GM12801 (cell line): ENCODE measurements around the gene ATP6AP1.

Source experiments
- TF ChIP-seq, protein P1 (sequence below): IDR thresholded peaks from one replicate; pipeline ENCODE4 v1.5.1; 2011; ENCODE audit warnings: control low read depth; ENCODE audit not compliant: insufficient read length; ENCODE audit errors: extremely low read depth

ATP6AP1 gene

DNA sequence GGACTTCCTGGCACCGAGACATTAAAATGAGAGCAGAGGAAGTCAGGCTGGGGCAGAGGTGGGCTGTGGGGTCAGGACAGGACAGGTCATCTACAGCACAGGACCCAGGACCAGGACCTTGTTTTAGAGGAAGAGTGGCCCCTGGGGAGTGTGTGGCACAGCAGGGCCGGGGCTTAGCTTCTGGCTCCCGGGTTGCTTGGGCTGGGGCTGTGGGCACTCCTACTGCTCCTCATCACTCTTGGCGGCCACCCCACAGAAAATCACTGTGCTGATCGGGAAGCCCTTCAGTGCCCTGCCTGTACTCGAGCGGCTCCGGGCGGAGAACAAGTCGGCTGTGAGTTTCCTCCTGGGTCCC, 8.1 kb upstream of the ATP6AP1 start:
- TF ChIP-seq, protein P1, sequence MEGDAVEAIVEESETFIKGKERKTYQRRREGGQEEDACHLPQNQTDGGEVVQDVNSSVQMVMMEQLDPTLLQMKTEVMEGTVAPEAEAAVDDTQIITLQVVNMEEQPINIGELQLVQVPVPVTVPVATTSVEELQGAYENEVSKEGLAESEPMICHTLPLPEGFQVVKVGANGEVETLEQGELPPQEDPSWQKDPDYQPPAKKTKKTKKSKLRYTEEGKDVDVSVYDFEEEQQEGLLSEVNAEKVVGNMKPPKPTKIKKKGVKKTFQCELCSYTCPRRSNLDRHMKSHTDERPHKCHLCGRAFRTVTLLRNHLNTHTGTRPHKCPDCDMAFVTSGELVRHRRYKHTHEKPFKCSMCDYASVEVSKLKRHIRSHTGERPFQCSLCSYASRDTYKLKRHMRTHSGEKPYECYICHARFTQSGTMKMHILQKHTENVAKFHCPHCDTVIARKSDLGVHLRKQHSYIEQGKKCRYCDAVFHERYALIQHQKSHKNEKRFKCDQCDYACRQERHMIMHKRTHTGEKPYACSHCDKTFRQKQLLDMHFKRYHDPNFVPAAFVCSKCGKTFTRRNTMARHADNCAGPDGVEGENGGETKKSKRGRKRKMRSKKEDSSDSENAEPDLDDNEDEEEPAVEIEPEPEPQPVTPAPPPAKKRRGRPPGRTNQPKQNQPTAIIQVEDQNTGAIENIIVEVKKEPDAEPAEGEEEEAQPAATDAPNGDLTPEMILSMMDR = no peak

DNA sequence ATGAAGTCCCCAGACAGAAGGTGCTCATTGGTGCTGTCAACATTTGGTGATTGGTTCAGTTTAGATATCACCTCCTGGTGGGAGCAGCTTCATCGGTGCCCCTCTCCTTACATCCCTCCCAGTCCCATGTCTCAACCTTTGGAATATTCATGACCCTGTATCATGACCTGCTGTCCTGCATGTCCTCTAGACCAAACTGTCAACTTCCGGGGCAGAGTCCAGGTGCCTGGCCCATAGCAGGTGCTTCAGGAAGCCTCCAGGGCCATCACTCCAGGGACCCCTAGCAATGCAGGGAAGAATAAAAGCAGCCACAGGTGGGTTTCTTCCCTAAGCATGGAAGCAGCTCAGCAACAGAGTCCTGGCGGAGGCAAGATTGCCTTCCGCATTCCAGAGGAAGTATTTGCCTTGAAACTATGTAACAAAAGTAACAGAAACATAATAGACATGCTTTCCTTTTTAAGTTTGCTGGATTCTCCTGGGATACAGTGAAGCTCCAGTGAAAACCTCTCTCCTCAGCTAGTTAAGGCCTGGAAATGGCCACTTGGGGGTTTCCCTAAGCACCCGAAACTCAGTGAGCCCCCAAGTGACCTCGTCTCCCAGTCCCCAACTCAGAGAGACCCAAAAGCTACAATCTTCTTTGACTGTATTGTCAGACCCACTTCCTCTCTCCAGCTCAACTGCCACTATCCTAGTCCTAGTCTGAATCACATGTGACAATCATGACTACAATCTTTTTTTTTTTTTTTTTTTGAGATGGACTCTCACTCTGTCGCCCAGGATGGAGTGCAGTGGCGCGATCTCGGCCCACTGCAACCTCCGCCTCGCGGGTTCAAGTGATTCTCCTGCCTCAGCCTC, 1.3 kb upstream of the ATP6AP1 start:
- TF ChIP-seq, protein P1 = no peak

DNA sequence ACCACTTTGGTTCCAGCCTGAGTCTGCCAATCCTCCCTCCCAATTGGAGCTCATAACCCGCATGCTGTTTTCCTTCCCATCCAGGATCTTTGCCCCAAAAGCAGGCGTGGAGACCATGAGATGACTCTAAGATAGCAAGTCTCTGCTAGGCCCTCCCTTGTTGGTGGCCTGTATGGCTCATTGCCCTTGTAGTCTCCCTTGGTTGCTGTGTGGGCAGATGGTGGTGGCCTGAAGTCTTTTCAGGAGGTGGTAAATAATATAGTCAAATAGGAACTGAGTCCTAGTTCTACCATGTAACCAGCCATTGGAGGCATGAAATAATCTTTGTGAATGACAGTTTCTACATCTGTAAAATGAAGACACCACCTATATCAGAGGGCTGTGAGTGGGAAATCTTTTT, 1.2 kb downstream of the ATP6AP1 start:
- TF ChIP-seq, protein P1 = no peak

DNA sequence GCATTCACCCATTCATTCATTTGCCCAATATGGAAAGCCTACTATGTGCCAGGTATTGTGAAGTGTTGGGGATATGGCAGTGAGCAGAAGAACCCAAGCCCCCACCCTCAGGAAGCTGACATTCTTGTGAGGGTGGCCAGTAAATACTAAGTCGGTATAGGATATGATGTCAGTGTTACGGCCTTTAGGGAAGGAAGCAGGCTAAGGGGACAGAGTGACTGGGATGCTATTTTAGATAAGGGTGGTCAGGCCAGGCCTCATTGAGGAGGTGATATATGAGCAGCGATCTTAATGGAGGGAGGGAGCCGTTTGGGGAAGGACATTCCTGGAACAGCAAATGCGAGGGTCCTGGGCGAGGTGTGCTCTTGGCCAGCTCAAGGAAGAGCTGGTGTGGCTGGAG, 2.0 kb downstream of the ATP6AP1 start:
- TF ChIP-seq, protein P1 = no peak

DNA sequence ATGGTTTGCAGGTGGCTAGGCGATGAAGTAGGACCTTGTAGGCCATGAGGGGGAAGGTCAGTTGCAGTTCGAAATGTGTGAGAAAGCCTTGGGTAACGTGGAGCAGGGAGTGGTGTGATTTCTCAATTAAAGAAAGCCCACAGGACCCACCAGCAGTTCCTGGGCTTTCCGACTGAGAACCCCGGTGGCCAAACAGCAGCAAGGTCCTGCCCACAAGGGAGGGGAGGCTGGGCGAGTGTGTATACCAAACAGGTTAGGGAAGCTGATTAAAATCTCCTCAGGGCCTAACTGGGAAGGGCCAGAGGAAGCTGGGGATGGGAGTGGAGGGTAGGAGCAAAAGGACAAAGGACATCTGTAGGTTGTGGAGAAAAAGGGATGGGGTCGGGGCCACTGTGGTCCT, 2.4 kb downstream of the ATP6AP1 start:
- TF ChIP-seq, protein P1 = no peak

DNA sequence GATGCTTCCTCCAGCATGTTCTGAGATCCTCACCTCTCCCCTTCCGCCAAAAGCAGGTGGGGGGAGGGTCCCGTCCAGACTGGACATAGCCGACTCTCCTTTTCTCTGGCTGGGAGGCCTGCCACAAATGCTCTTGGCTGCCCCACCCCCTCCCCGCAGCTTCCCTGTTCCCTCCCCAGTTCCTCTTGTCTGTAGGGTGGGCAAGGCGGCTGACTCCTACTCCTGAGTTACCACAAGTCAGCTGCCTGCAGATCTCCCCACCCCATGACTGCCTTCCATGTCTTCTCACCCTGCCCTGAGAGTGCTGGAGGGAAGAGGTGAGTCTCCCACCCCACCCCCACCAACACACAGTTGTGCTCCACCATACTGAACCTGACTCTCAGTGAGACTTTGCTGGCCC, 2.9 kb downstream of the ATP6AP1 start:
- TF ChIP-seq, protein P1 = no peak

DNA sequence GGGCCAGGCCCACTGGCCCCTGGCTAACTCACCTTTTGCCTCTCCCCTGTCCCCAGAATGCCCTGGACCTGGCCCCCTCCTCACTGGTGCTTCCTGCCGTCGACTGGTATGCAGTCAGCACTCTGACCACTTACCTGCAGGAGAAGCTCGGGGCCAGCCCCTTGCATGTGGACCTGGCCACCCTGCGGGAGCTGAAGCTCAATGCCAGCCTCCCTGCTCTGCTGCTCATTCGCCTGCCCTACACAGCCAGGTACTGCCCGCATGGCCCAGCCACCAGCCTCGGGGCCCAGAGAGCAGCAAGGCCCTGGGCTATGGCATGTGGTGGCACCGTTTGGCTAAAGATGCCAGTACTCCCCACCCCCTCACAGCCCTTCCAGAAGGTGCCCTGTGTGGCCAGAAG, 3.7 kb downstream of the ATP6AP1 start:
- TF ChIP-seq, protein P1 = no peak
